Measurements from ENCODE around the gene ZBTB49.

The ZBTB49 gene

DNA sequence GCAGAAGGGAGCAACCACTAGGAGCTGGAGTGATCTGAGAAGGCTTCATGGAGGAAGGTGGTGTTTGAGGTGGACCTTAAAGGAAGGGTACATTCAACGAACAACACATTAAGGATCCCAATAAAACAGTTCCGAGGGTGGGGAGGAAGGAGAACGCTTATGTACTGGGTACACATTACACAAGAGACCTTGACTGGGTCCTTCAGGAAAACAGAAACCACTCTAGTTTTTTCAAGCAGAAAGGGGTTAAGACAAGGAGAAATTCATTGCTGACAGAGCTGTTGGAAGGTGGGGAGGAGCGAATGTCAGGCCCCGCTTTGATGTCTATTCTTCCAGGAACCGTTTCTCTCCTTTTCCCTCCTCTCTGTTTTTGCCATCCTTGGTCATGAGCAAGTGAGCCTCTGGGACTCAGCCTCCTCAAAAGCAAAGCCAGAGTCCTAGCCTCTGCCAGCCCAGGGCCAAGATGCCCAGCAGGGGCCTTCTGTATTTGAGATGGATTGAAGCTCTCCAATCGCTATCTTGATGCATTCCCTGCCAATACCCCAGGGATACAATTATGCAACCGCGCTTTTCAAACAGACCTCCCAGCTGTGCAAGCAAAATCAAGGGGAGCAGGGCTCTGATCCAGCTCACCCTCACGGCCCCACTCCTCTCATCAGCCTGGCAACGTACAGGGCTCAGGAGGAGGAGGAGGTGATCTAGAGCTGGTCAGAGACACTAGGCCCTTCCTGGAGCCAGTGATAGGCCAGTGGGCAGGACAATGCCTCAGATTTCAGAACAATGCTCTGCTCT, 48.4 kb downstream of the ZBTB49 start:
- no peak overlapping the region for H2AFZ ChIP-seq (ENCODE audit: low read depth)
- H3K4me3 ChIP-seq (IDR thresholded peaks at IDR 0.05; ENCODE audit: insufficient read depth, low read depth, low read length), result no peak overlapping the region
- H3K9ac ChIP-seq, result no peak overlapping the region
- no peaks in the 10 kb centered on the region for H3K36me3 ChIP-seq (ENCODE audit: insufficient read depth)
- no peak overlapping the region for H3K4me2 ChIP-seq
- no peaks in the 10 kb centered on the region for H3K27me3 ChIP-seq (ENCODE audit: insufficient read depth, low read depth)
- no peaks in the 10 kb centered on the region for H3K79me2 ChIP-seq (ENCODE audit: insufficient read depth, low read depth)
- H3K27ac ChIP-seq, result no peak overlapping the region
- peaks cover 2% of the 10 kb centered on the region for H3K4me1 ChIP-seq (ENCODE audit: low read depth, poor library complexity, severe bottlenecking)
- H4K20me1 ChIP-seq (ENCODE audit: insufficient read depth), result no peaks in the 10 kb centered on the region
- TF ChIP-seq, protein P1, sequence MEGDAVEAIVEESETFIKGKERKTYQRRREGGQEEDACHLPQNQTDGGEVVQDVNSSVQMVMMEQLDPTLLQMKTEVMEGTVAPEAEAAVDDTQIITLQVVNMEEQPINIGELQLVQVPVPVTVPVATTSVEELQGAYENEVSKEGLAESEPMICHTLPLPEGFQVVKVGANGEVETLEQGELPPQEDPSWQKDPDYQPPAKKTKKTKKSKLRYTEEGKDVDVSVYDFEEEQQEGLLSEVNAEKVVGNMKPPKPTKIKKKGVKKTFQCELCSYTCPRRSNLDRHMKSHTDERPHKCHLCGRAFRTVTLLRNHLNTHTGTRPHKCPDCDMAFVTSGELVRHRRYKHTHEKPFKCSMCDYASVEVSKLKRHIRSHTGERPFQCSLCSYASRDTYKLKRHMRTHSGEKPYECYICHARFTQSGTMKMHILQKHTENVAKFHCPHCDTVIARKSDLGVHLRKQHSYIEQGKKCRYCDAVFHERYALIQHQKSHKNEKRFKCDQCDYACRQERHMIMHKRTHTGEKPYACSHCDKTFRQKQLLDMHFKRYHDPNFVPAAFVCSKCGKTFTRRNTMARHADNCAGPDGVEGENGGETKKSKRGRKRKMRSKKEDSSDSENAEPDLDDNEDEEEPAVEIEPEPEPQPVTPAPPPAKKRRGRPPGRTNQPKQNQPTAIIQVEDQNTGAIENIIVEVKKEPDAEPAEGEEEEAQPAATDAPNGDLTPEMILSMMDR (conservative IDR thresholded peaks at IDR 0.05; ENCODE audit: low read depth, low read length), result no peak

DNA sequence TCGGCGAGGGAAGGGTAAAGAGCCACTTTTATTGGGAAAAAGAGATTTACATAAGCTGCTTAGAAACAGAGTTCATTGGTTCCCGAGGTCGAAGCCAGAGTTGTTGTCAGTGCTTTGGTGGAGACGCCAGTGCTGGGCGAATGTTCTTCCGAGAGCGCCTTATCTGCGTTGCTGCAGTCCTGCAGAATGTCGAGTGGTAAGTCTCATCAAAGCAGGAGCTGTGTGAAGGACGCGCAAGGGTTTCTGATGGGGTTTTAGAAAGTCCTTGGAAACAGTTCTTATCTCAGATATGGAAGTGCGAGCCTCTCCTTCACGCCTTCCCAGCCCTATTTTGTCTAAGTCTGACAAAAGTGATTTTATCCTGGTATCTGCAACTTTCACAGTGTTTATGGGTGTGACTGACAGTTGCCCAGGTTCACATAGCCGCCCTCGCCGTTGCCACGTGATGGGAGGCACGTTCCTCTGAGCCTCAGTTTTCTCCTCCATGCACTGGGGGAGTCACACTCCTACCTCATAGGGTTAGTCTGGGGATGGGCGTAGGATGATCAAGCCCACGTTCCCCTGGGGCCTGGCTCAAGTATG, 49.5 kb downstream of the ZBTB49 start:
- Histone ChIP-seq H3K4me2 (no peak overlapping the region), H2AFZ (ENCODE audit: low read depth) (no peak overlapping the region), H3K27me3 (ENCODE audit: insufficient read depth, low read depth) (no peaks in the 10 kb centered on the region), H3K4me3 (IDR thresholded peaks at IDR 0.05; ENCODE audit: insufficient read depth, low read depth, low read length) (no peak overlapping the region), H3K27ac (no peak overlapping the region), H3K36me3 (ENCODE audit: insufficient read depth) (no peaks in the 10 kb centered on the region), H3K4me1 (ENCODE audit: low read depth, poor library complexity, severe bottlenecking) (peaks cover 14% of the 10 kb centered on the region), H3K9ac (no peak overlapping the region), H4K20me1 (ENCODE audit: insufficient read depth) (no peaks in the 10 kb centered on the region), H3K79me2 (ENCODE audit: insufficient read depth, low read depth) (no peaks in the 10 kb centered on the region)
- TF ChIP-seq, protein P1 (conservative IDR thresholded peaks at IDR 0.05; ENCODE audit: low read depth, low read length), result no peak

DNA sequence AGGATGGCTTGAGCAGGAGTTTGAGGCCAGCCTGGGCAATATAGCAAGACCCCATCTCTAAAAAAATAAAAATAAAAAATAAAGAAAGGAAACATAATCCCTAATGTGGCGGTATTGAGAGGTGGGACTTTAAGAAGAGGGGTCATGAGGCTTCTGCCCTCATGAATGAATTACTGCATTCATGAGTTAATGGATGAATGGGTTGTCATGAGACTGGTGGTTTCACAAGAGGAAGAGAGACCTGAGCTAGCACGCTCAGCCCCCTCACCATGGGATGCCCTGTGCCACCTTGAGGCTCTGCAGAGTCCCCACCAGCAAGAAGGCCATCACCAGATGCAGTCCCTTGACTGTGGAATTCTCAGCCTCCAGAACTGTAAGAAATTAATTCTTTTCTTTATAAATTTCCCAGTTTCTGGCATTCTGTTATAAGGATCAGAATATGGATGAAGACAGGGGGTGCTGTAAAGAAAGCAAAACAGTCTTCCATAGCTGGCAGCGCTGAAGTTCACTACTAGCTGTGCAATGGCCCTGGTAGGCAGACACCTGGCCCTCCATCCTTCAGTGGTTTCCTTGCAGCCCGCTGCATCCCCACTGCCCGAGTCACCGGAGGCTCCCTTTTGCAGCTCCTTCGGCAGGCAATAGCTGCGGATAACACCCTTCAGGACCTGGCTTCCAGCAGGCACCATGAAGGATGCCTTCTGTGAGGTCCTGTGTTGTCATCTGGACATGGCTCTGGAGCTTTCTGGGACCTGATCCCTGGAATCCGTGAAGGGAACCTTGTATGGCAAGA, 52.0 kb downstream of the ZBTB49 start:
- no peaks in the 10 kb centered on the region for H3K27me3 ChIP-seq (ENCODE audit: insufficient read depth, low read depth)
- no peaks in the 10 kb centered on the region for H3K36me3 ChIP-seq (ENCODE audit: insufficient read depth)
- no peak overlapping the region for H3K4me2 ChIP-seq
- H4K20me1 ChIP-seq (ENCODE audit: insufficient read depth), result no peaks in the 10 kb centered on the region
- H3K4me1 ChIP-seq (ENCODE audit: low read depth, poor library complexity, severe bottlenecking), result peaks cover 32% of the 10 kb centered on the region
- H3K27ac ChIP-seq, result no peak overlapping the region
- H3K4me3 ChIP-seq (IDR thresholded peaks at IDR 0.05; ENCODE audit: insufficient read depth, low read depth, low read length), result no peak overlapping the region
- TF ChIP-seq, protein P1 (conservative IDR thresholded peaks at IDR 0.05; ENCODE audit: low read depth, low read length), result no peak
- no peak overlapping the region for H3K9ac ChIP-seq
- no peaks in the 10 kb centered on the region for H3K79me2 ChIP-seq (ENCODE audit: insufficient read depth, low read depth)
- H2AFZ ChIP-seq (ENCODE audit: low read depth), result no peak overlapping the region

DNA sequence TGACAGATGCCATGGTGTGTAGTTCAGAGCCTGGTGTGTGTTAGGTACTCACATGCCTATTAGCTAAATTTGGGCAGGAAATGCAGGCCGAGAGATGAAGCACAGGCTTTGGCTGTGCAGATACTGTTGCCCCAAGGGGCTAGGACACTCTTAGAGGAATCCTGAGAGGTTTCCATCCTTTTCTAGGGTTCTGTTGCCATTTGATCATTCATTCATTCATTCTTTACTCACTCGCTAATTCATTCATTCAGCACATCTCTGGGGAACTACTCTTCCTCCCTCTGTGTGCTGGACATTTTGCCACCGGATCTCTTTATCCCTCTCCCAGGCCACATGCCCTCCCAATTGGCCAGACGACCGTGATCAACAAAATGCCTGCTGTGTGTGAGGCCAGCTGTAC, 53.0 kb downstream of the ZBTB49 start:
- H3K27ac ChIP-seq, result no peak overlapping the region
- no peak overlapping the region for H3K4me2 ChIP-seq

More for the DNA sequence above, 53.0 kb downstream of the ZBTB49 start:
- no peaks in the 10 kb centered on the region for H3K36me3 ChIP-seq (ENCODE audit: insufficient read depth)
- no peaks in the 10 kb centered on the region for H3K79me2 ChIP-seq (ENCODE audit: insufficient read depth, low read depth)
- no peak overlapping the region for H3K9ac ChIP-seq
- H3K27me3 ChIP-seq (ENCODE audit: insufficient read depth, low read depth), result no peaks in the 10 kb centered on the region
- TF ChIP-seq, protein P1 (conservative IDR thresholded peaks at IDR 0.05; ENCODE audit: low read depth, low read length), result no peak
- H3K4me3 ChIP-seq (IDR thresholded peaks at IDR 0.05; ENCODE audit: insufficient read depth, low read depth, low read length), result no peak overlapping the region
- no peak overlapping the region for H2AFZ ChIP-seq (ENCODE audit: low read depth)
- H3K4me1 ChIP-seq (ENCODE audit: low read depth, poor library complexity, severe bottlenecking), result peaks cover 32% of the 10 kb centered on the region
- H4K20me1 ChIP-seq (ENCODE audit: insufficient read depth), result no peaks in the 10 kb centered on the region
